ENCODE measurements around the gene TPST1.

GRCh38 chr7:66379542-66380160 is 174.5 kb downstream of the TPST1 start:
- no peak for TF ChIP-seq CTCF (IDR thresholded peaks at IDR 0.05)
- no peak for TF ChIP-seq POLR2AphosphoS5 (IDR thresholded peaks at IDR 0.05)
